T1000 (cell line): ENCODE data around the gene TNPO2.
A peak's percentile ranks its signal among the peaks of the same experiment; 100 is the strongest.

Source experiments
- DNase-seq: peaks from one replicate; lab custom pipeline; 2025; ENCODE audit warnings: mixed read lengths; lab: John Stamatoyannopoulos, UW

Gene TNPO2

DNA sequence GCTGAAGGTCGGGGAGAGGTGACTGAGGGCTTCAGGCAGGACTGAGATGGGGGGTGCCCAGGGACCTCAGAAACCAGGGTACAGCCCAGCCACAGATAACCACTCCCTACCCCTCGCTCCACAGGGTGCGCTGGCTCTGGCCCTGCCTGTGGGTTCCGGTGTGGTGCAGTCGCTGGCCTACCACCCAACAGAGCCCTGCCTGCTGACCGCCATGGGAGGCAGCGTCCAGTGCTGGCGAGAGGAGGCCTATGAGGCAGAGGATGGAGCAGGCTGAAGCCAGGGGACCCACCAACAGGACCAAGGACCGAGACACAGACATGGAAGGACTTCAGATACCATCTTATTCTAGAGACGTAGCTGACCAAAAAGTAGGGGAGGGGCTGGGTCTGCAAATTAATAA, 48.3 kb downstream of the TNPO2 start:
- DNase-seq: no peak

- no peak for DNase-seq
These were observed 51.0 kb downstream of the TNPO2 start for GRCh38 chr19:12672744-12673143.

DNA sequence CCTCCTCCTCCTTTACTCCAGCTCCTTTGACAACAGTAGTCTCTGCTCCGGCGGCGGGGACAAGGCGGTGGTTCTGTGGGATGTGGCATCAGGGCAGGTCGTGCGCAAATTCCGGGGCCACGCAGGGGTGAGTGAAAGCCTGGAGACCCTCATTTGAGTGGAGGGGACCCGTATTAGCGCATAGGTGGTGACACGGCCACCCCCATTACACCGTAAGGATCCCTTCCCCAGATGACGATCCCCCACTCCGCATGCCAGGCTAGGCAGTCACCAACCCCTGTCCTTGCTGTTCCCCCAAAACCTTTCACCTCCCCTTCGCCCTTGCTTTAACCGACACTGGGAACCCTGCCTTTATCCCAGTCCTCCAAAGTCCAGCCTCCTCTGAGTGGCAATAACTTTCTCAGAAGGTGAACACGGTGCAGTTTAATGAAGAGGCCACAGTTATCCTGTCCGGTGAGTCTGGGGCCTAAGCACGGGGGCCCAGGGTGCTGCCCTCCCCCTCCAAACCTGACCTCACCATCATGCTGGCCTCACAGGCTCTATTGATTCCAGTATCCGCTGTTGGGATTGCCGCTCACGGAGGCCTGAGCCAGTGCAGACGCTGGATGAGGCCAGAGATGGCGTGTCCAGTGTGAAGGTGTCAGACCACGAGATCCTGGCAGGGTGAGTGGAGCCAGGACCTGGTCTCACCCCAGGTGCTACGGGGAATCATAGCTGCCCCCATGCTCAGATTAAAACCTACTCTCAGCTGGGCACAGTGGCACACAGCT, 53.4 kb downstream of the TNPO2 start:
- no peak for DNase-seq

DNA sequence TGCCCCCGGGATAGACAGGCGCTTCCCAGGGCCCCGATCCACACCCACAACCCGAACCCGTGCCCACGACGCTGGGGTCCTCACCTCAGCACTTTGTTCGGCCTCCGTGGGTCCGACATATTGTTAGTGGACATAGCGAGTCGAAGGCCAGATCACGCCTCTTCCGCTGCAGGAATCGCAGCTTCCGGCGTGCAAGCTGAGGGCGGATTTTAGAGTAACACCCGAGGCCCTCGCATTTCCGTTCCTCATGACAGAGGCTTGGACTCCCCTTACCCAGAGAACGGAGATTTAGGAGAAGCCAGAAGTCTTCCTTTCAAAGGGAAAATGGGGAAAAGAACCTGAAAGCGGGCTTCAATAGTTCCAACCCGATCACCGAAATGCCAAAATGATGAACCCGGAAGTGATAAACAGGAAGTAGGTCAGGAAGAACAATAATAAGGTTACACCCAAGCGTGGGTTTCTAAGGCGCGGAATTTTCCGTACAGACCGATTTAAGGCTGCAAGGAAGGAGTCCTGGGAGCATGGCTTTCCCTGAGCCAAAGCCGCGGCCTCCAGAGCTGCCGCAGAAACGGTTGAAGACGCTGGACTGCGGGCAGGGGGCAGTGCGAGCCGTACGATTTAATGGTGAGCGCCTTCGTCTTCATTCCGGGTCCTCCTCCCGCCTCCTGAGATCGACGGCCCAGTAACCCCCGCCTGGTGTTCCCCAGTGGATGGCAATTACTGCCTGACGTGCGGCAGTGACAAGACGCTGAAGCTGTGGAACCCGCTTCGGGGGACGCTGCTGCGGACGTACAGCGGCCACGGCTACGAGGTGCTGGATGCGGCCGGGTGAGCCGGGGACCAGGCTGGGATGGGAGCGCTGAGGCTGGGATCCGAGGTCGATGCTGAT, 54.2 kb downstream of the TNPO2 start:
- peak; percentile 72 for DNase-seq

- DNase-seq: peak; percentile 42
These were observed 54.8 kb downstream of the TNPO2 start for GRCh38 chr19:12668932-12669269.

GRCh38 chr19:12668346-12668745, 55.4 kb downstream of the TNPO2 start:
- DNase-seq: no peak

DNA sequence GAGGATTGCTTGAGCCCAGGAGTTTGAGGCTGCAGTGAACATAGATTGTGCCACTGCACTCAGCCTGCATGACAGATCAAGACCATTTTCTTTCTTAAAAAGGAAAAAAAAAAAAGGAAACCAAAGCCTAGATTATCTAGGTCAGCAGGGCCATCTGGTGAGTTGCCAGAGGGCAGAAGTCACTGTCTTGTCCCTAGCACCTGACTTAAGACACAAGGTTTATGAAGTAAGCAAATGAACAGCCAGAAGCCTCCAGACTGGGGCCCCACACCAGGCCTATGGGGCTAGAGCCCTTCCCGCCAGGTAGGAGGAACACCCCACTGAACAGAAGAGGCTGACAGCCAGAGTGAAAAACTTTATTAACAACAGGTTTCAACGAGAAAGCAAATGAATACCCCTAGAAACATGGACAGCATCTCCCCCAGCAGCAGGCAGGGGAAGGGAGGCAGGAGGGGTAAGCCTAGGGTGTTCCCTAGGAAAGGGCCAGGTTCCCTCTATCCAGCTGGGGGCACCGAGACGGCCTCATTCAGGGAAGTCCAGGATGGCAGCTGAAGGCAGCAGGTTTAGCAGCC, 55.9 kb downstream of the TNPO2 start:
- DNase-seq: no peak

DNA sequence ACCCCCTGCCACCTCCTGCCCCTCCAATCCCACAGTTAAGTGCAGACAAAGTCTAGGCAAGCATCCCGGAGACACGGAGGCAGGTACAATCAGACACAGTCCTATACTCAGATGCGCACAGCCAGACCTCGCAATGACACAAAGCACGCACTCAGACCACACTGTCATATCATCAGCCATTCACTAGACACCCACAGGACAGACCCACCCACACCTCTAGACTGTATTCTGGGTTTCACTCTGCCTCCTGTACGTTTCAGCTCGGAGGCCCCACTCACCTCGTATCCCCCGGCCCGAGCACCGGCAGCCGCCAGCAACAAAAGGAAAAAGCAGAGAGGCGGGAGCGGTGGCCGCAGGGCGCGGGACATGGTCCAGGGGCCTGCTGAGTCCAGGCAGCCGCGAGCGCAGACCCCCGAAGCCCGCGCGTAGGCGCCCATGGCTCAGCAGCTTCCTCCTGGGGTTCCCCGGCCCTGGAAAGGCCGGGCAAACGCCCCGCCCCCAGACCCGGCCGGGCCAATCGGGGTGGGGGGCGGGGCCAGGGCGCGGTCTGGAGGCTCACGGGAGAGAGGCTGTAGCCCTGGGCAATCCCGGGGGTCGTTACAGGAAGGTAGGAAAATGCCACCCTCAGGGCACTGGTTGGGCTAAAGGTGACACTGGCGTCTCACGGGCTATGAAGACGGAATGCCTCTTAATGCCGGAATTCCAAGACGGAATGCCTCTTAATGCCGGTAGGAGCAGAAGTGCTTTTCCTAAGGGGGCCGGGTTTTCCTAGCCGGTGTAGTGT, 57.3 kb downstream of the TNPO2 start, which contains the start of the genes MAN2B1 and WDR83:
Gene MAN2B1, minus strand, starts transcription at position 478 of the 784 bp plus-strand sequence. Its CDS starts 41 bp downstream, at position 437.
Gene WDR83, plus strand, starts transcription at position 543 of the 784 bp plus-strand sequence. CDS start 2,984 bp downstream, outside the sequence.
- DNase-seq: peak; percentile 66

DNA sequence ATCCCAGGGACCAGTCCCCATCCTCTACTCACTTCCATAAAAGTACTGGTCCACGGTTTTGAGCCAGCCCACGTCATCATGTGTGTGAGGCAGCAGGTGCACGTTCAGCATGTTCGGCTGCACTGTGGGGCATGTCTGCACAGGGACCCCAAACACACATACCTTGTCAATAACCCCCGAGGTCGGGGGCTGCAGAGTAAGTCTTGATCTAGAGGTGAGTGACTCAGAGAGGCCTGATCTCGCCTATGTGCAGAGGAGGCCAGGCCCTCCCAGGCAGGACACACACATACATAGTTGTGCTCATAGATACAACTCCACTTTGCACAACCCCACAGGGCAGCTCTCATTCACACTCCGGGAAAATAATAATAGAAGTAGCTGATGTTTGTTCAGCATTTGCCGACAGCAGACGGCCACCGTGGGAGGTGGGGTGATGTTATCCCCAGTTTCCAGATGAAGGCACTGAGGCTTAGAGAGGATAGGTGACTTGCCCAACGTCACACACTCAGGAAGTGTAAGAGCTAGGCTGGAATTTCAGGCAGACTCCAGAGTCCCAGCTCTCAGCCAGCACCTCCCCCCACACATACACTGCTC, 58.0 kb downstream of the TNPO2 start:
- no peak for DNase-seq

GRCh38 chr19:12665281-12665573, 58.5 kb downstream of the TNPO2 start:
- DNase-seq: no peak

DNA sequence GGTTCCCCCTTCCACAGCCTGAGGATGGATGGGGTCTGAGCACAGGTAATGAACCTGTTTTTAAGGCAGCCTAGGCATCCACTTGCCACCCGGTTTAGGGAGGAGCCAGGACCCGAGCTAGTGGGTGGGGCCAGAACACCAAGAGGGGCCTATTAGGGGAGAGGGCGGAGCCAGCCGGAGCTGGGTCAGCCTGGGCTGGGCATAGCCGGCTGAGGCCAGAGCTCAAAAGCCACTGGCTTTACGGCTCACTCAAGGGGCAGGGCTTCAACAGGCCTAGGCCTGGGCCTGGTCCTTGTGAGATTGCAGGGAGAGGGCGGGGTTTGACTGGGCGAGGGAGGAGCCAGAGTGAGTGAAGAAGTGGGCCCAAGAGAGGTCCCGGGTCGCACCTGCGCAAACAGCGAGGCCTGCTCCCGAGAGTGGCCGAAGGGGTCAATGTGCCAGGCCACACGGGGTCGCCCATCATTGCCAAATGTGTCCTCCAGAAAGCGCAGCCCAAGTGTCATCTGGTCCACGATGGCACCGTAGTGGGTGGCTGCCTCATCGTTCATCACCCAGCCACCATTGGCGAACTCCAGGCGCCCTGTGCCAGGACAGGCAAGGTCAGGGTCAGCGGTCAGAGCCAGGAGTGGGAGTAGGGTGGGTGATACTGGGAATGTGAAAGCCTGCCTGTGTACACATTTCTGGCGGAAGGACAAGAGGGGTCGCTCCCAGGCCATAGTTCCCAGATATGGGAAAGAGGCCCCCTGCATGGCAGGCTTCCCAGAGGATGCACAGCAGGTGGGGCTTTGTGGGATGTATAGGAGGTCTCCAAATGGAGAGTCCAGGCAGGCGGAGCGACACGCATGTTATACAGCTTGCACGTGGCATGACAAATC, 59.1 kb downstream of the TNPO2 start:
- no peak for DNase-seq

DNA sequence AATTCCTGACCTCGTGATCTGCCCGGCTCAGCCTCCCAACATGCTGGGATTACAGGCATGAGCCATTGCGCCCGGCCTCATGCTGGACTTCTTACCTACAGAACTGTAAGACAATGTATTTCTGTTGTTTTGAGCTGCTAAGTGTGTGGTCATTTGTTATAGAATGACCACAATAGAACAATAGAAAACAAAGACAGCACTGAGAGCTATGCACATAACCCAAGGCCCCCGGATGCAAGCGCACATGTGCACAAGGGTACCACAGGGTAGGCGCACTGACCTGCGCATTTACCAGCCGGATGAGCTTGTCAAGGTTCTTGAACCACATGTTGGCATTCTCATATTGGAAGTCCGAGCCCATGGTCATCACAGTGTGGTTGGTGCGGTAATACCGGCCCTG, 62.8 kb downstream of the TNPO2 start:
- no peak for DNase-seq

DNA sequence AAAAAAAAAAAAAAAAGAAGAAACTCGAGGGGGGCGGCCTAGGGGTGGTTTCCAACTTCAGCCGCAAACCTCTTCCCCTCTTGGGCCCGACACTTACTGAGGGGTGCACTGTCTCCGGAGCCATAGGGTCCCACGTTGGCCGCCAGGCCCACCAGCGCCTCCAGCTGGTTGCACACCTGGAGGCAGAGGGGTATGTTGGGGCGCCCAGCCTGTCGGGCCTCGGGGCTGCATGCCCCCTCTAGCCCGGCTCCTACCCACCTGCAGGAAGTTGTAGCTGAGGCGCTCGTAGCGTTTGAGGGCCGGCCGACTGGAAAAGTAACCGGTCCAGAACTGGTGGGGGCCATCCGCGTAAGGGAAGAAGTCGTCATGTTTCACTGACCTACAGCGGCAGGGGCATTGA, 65.8 kb downstream of the TNPO2 start:
- no peak for DNase-seq

GRCh38 chr19:12656899-12657571, 66.7 kb downstream of the TNPO2 start:
- no peak for DNase-seq

DNA sequence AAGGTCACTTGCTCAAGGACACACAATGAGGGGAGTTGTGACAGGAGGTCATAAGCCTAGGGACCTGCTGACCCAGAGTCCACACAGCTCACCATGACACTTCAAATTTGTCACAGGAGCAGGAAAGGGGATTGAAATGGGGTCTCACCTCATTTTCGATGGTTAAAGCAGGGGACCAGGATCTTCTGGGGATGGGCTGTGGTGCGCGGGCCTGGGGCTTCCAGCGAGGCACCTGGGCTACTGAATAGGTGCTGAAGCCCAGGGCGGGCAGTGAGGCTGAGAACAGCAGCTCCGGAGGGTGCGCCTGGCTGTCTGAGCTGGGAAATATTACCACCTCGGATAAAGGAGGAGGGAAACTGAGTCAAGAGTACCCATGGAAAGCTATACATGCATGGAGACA, 68.2 kb downstream of the TNPO2 start:
- DNase-seq: no peak

DNA sequence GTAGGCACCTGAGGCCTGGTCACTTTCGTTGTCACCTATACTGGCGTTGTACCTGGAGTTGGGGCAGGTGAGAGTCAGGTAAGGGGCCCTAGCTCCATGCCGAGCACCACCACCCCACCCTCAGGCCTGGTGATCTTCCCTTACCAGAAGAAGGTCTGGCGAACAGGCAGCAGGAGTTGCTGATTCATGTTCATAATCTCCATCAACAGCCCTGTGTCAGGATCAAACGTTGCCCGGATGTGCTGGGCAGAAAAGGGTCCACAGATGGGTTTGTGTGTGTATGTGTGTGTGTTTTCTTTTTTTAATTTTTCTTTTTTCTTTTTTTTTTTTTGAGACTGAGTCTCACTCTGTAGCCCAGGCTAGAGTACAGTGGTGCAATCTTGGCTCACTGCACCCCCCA, 71.5 kb downstream of the TNPO2 start:
- DNase-seq: no peak

DNA sequence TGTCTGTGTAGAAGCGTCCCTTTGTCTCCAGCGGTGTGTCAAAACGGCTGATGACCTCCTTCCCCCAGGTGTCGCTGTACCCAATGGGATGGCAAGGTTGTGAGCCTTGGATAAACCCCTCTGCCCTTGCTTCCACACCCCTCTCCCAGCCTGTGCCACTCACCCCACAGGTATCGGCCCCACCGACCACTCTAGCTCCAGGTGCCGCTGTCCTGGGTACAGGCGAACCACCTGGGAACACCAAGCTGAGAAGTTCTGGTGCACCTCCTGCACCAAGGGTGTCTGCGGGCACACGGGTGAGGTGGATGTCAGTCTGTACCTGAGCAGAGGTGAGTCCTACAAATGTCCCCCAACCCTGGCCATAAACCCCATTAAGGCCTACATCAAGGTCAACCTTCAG, 73.8 kb downstream of the TNPO2 start:
- DNase-seq: no peak
